Activated CD4-positive, alpha-beta T cell treated with anti-CD3 and anti-CD28 coated beads for 1 hour (primary cell): Measurements from ENCODE around the gene CACNA2D4.

ENCODE experiments used
- DNase-seq: peaks from one replicate; pipeline ENCODE4 v3.0.0-alpha.2; 2020

Gene CACNA2D4

DNA sequence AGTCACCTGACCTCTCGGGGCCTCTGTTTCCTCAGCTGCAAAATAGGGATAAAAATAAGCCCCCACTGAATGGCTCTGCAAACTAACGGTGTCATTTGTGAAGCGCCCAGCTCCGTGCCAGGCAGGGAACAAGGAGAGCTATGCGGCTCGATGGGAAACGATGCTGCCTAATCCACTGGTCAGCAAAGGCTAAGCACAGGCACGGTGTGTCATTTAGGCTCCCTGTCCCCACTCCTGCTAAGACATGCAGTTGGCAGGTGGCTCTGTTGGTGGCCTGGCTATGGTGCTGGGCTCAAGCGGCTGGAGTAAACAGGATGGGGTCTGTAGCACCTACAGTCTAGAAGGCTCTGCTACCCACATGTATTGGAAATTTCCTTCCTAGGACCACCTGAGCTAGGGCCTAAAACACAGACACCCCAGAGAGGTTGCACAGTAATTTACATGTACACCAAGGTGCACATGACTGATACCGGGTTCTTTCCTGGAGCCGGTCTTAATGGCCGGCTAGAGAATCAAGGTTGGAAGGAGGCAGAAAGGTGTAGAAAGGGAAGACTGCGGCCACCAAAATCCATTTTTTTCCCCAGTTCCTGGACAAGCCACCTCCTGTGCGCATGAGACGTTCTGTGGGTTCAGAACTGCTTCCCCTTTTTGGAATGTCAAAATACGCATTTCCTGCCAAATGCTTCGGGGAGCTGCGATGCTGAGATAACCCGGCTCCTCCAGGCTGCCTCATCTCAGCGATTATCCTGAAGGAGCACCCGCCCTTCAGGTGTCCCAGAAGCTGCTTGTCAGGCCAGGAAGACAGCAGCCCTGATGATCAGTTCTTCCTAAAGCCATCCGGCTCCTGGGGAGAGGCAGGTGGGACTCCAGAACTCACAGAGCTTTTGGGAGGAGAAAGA is 1.0 kb downstream of the CACNA2D4 start:
- no peak for DNase-seq

DNA sequence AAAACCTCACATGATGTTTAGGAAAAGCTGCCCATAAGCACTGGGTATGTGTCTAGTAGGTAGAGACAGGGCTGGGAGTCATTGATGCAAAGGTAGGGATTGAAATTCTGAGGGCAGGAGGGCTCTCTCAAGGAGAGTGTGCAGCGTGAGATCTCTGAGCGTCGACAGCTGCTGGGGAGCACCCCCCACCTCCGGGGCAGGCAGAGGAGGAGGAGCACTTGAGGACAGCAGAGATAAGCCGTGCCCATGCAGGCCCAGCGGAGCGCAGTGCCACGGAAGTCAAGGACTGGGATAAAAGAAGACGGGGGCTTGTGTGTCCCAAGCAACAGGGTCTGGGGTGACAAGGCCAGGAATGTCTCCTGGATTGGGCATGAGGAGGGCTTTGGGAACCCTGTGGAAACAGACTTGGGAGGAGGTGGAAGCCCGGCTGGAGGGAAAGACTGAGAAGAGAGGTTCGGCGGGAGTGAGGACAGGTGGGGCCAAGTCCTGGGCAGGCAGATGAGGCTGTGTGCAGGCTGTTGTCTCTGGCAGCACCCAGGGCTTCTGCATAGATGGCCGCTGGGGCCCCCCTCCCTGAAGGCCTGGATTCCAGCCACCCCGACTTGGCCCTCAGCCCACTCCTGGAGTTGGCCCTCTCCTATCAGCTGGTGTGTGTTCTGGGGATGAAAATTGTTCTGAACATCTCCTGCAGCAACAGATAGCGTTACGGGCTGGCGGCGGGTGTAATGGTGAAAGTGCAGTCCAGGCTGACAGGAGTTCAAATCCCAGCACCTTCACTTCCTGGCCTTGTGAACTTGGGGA is 1.9 kb downstream of the CACNA2D4 start:
- no peak for DNase-seq

DNA sequence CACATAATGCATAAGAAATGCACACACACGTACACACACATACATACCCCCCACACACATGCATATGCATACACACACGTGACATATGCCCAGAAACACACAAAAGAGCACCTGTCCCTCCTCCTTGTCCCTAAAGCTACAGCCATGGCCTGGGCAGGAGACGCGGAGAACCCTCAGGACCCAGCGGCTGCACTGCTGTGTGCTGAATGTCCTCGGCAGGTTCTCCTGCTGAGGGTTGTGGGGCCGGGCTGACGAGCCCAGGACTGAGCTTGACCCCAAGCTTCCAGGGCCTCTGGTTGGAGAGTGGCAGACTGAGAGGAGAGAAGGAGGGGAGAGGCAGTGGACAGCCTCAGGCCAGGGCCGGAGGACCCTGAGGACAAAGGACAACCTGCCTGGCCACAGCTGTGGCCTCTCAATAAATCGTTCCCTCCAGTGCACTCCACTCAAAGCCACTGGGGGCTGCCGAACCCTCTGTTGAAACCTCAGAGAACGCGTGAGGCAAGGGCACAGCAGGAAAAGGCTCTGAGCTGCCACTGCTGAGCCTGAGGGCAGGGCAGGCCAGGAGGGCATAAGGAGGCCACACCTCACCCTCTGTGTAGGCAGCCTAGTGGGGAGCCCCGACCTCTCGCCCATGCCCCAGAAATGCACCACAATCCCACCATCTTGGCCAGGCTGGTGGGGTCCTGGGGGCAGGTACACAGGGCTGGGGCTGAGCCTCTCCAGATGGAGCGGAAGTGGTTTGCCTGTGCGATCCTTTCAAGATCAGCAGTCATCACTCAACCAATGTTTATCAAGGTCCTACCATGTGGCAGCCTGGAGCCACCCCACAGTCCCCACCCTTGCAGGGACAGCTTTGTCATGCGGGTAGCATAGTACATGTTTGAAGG is 3.1 kb downstream of the CACNA2D4 start:
- DNase-seq, result peak; percentile 7

DNA sequence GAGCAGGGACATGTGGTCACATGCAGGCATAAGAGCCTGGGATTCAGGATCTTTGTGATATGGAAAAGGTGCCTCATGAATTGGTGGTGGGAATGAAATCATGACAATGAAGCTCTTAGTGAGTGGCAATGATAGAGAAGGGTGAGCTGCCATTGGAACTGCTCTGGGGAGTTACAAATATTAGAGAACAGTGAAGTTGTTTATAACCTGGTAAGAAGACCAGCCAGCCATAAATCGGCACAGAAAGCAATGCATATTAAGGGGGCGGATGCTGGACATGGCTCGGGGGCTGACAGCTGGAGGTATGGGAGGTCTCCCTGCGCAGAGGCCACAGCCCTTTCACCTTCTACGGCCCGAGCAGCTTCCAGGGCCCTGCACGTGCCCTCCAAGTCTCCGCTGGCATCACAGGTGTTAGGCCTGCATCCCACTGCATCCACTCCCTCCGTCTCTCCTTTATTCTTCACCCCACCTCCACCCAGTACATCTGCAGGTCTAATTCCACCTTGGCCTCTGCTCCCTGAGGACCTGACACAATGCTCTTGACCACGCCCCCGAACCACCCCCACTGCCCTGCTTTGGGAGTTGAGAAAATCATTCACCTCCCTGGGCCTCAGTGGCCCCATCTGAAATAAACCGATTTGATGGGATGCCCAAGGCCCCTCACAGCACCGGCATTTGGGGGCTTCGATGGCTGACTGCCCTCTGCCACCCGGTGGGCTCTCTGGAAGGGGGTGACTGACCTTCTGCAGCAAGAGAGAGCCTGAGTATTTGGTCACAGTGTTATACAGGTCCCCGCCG is 4.1 kb downstream of the CACNA2D4 start:
- peak; percentile 6 for DNase-seq

DNA sequence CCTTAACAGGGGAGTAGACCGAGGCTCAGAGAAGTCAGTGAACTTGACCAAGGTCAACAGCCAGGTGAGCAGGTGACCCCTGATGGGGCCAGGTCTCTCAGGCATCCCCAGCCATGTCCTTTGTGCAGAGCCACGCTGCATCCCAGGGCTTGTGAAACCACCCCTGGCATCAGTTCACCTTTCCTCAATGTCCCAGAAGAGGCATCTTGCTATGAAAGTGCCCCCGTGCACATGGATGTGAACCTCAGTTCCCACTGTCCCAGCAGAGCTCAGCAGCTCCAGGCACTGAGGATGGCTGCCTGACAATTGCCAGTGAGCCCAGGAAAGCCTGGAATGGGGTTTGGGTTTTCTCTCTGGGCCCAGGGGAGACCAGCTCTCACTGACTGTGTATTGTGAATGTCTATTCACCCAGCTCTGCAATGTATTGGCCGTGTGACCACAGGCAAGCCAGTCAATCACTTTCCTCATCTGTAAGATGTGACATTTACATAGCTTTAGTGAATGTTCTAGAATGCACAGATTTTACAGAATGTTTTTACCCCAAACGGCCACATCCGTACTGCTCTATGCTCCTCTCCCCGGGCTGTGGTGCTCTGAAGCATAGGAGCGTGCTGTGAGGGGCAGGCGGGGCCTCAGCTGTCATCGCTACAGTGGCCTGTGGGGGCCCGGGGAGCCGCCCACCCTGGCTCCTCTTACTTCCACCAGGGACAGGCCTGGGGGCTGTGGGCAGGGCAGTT is 4.9 kb downstream of the CACNA2D4 start:
- peak; percentile 6 for DNase-seq

DNA sequence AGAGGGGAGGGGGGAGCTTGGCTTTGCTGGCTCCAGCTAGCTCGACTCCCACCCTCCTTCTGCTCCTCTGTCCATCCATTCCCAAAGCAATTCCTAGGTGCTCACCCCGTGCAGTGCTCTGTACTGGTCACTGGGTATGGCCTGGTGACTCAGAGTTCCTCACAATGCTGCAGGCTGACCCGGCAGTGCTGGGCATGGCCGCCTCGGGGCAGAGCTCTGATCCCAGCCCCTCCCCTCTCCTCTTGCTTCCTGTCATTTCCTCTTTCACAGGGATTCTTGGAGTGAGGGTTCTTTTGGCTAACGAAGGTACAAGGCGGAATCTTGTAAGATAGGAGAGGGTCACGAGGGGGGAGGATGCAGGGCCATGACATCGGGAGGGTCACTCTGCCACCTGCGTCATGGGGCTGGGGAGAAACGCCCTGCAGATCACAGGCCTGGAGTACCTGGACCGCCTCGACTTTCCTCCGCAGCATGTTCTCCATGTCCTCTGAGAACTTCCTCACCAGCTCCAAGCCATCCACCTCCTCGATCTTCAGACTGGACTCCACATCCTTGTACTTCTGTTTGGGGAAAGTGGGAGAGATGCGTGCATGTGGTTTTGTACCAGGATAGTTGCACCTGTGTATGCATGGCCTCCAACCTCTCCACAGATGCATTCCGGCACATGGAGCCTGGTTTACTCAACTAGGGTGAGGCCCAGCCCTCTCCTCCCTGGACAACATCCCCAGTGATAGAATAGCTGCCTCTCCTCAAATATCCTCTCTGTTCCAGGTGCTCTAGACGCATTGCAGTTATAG is 5.7 kb downstream of the CACNA2D4 start:
- peak; percentile 3 for DNase-seq

DNA sequence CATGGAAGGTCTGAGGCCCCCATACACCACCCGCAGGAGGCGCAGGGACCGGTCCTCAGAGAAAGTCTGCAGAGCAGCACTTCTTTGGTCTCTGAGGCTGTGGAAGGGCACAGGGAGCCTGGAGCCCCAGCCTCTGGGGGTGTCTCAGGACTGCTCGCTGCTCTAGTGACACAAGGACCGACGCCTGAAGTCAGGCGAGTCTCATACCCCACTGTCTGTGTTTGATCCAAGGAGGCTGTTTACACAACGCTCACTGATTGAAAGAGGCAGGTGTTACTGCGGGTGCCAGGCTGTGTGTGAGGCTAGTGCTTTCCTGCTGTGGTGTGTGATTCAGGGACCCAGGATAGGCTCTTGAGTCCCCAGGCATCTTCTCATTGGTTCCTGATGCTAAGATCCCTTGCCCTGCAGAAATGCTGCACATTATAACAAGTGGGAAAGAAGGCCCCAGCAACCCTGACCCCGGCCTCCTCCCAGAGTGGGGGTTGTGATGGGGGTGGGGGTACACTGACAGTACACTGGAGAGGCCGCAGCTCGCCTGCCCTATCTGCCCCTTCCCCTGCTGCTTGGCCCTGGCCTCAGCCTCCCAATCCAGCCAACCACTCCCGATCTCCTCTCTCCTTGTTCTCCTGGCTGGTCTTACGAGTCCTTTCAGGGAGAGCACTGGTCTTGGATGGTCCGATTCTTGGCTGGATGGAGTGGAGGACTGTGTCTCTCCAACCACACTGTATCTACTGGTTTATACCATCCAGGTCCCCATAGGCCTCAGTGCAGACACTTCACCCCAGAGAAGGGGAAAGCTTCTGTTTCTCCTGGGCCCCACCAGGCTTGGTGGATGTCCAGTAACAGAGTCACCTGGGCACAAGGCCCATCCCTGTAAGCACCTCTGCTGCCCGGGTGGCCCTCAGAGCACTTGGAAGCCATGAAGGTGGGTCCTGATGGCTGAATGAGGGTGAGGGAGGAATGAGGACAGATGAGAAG is 6.6 kb downstream of the CACNA2D4 start:
- DNase-seq, result peak; percentile 7

DNA sequence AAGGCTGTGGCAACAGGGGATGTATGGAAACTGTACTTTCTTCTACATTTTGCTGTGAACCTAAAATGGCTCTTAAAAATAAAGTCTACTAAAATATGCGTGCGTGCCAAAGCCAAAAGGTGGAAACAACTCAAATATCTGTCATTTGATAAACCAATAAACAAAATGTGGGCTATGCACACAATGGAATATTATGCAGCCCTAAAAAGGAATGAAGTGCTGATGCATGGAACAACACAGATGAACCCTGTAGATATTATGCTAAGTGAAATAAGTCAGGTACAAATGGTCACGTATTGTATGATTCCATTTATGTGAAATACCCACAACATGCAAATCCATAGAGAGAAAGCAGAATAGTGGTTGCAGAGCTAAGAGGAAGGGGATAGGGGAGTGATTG is 8.0 kb downstream of the CACNA2D4 start:
- DNase-seq, result no peak

DNA sequence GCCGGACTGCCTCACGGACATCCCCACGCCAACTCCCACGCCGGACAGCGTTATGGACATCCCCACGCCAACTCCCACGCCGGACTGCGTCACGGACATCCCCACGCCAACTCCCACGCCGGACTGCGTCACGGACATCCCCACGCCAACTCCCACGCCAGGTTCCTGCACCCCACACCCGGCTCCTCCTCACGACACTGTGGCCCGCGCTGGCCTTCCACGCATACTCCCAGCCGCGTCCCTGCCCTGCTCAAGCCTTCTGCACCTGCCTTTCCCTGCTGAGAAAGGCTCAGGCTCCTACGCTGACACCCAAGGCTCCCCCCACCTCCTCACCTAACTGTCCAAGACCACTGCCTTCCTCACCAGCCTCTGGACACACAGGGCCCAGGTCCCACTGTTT is 9.7 kb downstream of the CACNA2D4 start:
- DNase-seq, result no peak

DNA sequence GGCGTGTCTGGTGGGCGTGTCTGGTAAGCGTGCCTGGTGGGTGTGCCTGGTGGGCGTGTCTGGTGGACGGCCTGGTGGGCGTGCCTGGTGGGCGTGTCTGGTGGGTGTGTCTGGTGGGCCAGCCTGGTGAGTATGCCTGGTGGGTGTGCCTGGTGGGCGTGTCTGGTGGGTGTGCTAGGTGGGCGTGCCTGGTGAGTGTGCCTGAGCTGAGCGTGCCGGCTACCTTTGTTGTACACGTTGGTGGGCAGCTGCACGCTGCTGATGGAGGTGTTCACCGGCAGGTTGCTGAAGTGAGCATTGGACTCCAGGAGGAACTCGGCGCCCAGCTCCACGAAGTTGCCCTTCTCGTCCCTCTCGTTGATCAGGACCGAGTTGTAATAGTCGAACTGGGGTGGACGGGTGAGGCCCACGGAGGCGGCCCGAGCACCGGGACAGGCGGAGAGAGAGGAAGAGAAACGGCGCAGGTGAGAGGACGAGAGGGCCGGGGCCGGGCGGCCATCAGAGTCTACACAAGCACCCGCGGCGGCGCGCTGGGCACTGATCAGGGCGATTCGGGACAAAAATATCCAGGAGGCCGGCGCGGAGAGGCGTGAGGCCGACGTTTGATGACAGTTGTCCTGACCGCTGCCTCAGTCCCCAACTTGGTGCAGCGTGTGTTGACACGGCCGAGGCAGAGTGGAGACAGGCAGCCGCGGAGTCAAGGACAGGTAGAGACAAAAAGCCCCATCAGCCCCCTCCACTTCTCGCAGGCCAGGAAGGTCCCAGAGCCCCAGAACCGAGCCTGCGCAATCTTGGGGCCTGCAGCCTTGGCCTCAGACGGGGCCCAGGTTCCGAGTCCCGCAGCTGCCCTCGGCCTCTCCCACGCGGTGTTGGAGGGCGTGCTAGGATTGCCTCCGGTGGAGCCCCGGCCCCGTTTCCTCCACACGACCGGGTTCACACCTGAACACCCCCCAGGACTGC is 10.5 kb downstream of the CACNA2D4 start:
- peak; percentile 12 for DNase-seq

DNA sequence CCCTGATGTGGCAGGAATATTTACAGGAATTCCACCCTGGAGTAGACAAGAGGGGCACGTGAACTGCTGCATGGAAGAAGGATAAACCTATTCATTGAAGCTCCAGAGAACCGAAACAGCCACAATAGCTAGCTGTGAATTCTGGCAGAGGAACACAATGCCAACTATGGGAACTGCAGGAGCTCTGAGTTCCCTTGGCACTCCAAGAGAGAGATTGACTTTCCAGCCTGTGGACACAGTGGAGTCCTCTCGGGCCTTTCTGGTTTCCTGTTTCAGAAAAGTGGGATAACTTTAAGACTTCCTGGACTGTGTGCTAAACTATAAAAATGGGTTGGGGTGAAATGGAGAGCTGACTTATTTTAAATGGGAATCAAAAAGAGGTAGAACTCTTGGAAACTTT is 11.9 kb downstream of the CACNA2D4 start:
- no peak for DNase-seq

DNA sequence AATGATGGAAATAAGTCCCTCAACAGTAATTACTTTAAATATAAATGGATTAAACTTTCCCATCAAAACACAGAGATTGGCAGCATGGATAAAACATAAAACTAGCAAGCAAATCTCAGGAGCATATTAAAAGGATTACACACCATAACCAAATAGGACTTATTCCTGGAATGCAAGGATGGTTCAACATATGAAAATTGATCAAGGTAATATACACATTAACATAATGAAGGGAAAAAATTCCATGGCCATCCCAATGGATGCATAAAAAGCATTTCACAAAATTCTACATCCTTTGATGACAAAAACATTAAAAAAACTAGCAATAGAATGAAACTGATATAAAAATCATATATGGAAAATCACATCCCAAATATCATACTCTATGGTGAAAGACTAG is 13.6 kb downstream of the CACNA2D4 start:
- no peak for DNase-seq

DNA sequence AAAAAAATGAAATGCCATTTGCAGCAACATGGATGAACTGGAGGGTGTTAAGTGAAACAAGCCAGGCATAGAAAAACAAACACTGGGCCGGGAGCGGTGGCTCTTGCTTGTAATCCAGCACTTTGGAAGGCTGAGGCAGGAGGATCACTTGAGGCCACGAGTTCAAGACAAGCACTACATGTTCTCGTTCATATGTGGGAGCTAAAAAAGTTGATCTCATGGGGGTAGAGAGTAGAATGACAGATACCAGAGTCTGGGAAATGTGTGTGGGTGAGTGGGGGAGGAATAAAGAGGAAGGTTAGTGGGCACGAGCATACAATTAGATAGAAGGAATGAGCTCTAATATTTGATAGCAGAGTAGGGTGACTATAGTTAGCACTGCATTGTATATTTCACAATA is 21.5 kb downstream of the CACNA2D4 start:
- DNase-seq, result no peak

DNA sequence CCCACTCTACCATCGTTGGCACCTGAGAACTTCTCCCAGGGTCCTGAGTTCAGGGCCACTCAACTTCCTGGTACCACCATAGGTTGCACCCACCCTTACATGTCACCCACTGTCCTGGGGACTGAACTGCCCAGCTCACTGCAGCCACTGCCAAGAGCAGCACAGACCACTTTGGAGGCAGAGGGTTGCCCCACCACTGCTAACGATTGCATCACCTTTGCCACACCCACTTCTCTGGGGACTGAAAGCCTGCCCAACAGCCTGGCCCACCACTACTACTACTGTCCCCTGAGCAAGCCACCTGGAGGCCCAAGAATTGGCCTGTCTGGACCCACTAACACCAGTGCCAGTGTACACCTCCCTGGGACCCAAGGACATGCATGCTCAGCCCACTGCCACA is 27.6 kb downstream of the CACNA2D4 start:
- no peak for DNase-seq

DNA sequence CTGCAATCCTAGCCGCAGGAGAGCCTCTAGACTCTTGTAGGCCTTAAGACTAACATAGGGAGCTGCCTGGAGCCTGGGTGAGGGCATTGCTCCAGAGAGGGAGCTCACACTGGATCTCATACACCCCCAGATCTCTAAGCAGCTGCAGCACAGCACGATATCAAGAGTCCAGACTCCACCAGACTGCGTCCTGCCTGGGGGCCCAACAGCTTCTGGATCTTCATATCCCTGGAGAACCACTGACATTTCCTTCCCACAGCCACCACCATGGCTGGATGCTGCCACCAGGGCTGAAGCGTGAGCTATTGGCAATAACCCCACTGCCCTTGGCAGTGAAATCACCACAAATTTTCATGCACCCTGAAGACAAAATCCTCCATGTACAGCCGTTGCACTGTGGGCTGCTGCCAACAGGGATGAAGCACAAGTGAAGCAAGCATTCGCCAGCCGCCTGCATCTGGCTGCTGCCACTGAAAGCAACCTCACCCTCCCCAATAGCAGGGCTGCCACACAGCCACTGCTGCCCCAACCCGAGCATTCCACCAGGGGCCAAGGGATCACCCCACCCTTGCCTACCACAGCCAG is 28.2 kb downstream of the CACNA2D4 start:
- DNase-seq, result no peak

DNA sequence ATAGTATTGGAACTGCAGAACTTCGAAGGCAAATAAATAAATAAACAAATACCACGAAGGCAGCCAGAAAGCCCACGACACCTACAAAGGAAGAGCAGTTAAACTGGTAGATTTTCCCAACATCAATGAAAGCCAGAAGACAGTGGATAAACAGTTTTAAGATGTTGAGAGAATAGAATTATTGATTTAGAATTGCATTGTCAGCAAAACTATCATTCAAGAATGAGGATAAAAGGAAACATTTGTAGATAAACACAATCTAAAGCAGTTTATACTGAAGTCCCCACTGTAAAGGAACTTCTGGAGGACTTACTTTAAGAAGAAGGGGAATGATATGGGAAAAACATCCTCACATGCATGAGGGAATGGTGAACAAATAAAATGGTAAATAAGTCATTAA is 29.5 kb downstream of the CACNA2D4 start:
- no peak for DNase-seq

DNA sequence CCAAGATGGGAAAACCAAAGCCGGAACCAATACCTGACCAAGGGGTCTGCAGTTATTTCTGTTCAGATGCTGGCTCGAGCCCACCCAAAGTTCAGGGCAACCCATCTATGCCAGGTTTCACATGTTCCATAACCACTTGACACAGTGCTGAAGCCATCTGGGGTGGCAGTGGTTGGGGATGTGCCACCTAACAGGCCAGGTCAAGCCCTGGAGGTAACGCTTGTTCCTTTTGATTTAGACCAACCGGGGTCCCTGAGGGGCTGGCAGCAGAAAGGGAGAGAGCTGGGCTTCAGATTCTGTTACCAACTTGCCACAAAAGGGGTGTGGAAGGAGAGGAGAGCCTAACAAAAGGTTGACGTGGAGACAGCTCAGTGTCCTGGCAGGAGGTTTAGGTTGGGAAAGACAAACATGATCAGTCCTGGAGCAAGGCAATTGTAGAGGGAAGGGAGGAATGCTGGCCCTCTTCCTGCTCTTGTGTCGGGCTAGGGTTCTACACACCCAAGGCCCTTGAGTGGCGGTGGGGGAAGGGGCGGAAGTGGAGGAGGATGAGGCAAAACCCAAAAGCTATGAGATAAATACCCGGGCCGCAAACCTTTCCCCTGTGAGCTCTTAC is 31.9 kb downstream of the CACNA2D4 start:
- DNase-seq, result no peak
